Measurements from ENCODE around the gene GPC6.

GPC6 gene

DNA sequence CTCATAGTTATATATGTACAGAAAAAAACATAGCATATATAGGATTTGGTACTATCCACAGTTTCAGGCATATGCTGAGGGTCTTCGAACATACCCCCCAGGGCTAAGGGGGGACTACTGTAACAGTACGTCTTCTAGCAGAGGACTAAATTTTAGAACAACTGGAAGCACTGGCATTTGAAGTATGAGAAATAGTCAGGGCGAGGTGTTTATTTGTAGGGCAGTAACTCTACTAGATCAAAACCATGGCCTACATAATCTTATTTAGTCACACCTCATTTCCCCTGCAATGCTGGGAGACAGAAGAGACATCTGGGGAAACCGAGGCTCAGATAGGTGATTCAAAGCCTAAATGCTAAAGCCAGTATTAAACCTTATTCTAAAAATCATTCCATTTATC lies 1007.2 kb downstream of the GPC6 start:
- H3K4me3 ChIP-seq (ENCODE audit: low read depth, low read length): no peak overlapping the region
- no peak for DNase-seq (ENCODE audit: low read depth, low spot score)
- CTCF ChIA-PET: no interaction called here
- POLR2A ChIA-PET: no interaction called here
- TF ChIP-seq CTCF (IDR thresholded peaks at IDR 0.05; ENCODE audit: insufficient read depth, low read length, missing control alignments): no peak

DNA sequence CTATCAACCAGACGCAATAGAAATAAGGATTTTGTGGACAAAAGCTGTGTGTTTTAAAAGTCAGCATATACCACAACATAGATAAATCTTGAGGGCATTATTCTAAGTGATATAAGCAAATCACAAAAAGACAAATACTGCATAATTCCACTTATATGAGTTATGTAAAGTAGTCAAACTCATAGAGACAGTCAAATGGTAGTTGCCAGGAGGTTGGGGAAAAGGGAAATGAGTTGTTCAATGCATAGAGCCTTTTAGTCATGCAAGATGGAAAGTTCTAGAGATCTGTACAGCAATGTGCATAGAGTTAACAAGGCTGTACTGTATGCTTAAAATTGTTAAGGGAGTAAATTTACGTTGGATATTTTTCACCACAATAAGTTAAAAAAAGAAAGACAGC lies 1008.1 kb downstream of the GPC6 start:
- ChIA-PET POLR2A (no interaction called here), CTCF (interaction anchor here (0.9 kb wide), 1 partner anchor 12 kb away, joined by 3 read pairs; no protein-coding TSS in a partner anchor)
- TF ChIP-seq CTCF (IDR thresholded peaks at IDR 0.05; ENCODE audit: insufficient read depth, low read length, missing control alignments): no peak
- DNase-seq (ENCODE audit: low read depth, low spot score): no peak
- H3K4me3 ChIP-seq (ENCODE audit: low read depth, low read length): no peak overlapping the region

- ChIA-PET CTCF (interaction anchor here (1.9 kb wide), 1 partner anchor 18 kb away, joined by 5 read pairs; no protein-coding TSS in a partner anchor), POLR2A (no interaction called here)
Observed at GRCh38 chr13:94236132-94236531, 1009.5 kb downstream of the GPC6 start.

GRCh38 chr13:94236872-94237271 lies 1010.3 kb downstream of the GPC6 start:
- CTCF ChIA-PET: interaction anchor here (1.9 kb wide), 1 partner anchor 19 kb away, joined by 5 read pairs; no protein-coding TSS in a partner anchor
- no peak overlapping the region for H3K4me3 ChIP-seq (ENCODE audit: low read depth, low read length)
- POLR2A ChIA-PET: no interaction called here
- no peak for TF ChIP-seq CTCF (IDR thresholded peaks at IDR 0.05; ENCODE audit: insufficient read depth, low read length, missing control alignments)
- no peak for DNase-seq (ENCODE audit: low read depth, low spot score)

More at GRCh38 chr13:94236132-94236531, 1009.5 kb downstream of the GPC6 start:
- DNase-seq (ENCODE audit: low read depth, low spot score): no peak
- TF ChIP-seq CTCF (IDR thresholded peaks at IDR 0.05; ENCODE audit: insufficient read depth, low read length, missing control alignments): no peak
- no peak overlapping the region for H3K4me3 ChIP-seq (ENCODE audit: low read depth, low read length)

DNA sequence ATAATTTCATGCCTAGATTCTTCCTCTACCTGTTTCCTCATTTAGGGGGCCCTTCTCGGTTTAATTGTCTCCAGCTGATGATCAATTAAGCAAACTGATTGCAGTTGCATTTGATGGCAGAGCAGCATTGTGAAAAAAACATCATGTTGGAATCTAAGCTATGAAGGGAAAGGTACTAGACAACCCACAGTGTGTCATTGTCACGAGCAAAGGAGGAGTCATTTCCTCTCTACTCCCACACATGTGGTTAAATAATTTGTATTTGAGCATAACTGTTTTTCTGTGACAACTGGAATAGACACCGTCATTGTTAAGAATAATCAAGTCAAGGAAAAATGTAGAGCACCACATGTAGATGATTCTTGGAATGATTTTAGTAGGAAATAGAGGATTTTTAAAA lies 1012.5 kb downstream of the GPC6 start:
- POLR2A ChIA-PET: no interaction called here
- no peak for DNase-seq (ENCODE audit: low read depth, low spot score)
- TF ChIP-seq CTCF (IDR thresholded peaks at IDR 0.05; ENCODE audit: insufficient read depth, low read length, missing control alignments): no peak
- H3K4me3 ChIP-seq (ENCODE audit: low read depth, low read length): no peak overlapping the region
- CTCF ChIA-PET: interaction anchor here (1.1 kb wide), 1 partner anchor 345 kb away, joined by 3 read pairs; no protein-coding TSS in a partner anchor

GRCh38 chr13:94242554-94242953 lies 1015.9 kb downstream of the GPC6 start:
- DNase-seq (ENCODE audit: low read depth, low spot score): no peak
- no peak for TF ChIP-seq CTCF (IDR thresholded peaks at IDR 0.05; ENCODE audit: insufficient read depth, low read length, missing control alignments)

More at GRCh38 chr13:94242554-94242953, 1015.9 kb downstream of the GPC6 start:
- CTCF ChIA-PET: no interaction called here
- POLR2A ChIA-PET: no interaction called here
- H3K4me3 ChIP-seq (ENCODE audit: low read depth, low read length): no peak overlapping the region

All from AG04449 (cell line).